DMS 273 (cell line): ENCODE results near the gene LARGE1.
A peak's percentile ranks its signal among the peaks of the same experiment; 100 is the strongest.

Source experiments
- DNase-seq: peaks from one replicate; lab custom pipeline; 2025; ENCODE audit not compliant: unreplicated experiment; lab: John Stamatoyannopoulos, UW

Gene LARGE1

DNA sequence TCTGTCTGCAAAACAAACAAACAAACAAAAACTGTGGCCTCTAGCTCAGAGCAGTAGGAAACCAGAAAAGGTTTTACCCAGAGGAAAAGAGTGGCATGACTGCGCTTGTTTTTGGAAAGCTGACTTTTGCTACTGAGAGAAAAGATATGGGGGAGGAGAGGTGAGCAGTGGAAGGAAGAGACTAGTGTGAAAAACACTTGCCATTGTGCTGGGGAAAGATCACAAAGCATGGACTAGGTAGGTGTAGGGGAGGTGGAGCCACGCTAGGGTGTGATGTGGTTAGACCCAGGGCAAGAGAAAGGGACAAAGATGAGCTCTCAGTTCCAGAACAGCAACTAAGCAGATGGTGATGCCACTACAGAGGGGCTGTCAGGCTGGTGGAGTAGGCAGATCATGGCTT lies 319.2 kb downstream of the LARGE1 start:
- no peak for DNase-seq

DNA sequence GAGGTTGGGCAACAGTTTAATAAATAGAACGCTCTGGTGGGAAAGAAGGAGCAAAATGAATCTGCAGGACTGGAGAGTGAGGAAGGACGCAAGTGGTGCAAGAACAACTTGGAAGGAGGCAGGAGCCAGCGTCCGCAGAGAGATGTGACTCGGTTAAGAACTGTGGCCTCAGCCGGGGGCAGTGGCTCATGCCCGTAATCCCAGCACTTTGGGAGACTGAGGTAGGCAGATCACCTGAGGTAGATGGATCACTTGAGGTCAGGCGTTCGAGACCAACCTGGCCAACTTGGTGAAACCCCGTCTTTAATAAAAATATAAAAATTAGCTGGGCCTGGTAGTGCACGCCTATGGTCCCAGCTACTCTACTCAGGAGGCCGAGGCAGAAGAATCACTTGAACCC lies 319.7 kb downstream of the LARGE1 start:
- DNase-seq, result no peak

DNA sequence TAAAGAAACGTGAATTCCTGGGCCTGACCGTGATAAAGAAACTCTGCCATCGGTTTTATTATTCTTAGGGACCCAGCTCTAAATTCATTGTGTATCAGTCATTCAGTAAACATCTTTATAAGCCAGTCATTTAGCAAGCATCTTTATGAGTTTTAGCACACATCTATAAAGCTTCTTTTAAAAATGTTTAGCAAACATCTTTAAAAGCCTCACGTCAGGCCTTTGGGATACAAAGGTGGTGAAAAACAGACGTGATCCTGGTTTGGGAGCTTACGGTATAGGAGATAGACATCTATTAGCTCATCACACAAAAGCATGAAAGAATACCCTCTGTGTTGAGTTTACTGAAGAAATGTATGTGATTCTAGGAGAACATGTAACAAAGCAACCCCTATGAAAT lies 320.2 kb downstream of the LARGE1 start:
- DNase-seq, result no peak

DNA sequence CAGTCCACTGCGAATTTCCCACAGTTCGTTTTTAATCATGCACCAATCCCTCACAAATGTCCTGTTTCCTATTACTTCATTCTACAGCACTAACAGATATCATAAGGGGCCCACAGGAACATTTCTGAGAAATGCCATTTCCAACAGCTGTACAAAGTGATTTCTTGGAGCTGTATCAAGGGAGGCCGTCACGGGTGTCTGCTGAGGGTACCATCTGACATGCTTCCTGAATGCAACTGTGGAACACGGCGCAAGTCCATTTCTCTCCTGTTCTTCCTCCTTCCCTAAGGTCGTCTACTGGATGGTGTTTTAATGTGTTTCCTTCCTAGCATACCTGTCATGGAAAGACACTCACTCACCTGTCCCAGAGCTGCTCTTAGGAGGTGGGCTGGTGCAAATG lies 320.7 kb downstream of the LARGE1 start:
- DNase-seq, result no peak

DNA sequence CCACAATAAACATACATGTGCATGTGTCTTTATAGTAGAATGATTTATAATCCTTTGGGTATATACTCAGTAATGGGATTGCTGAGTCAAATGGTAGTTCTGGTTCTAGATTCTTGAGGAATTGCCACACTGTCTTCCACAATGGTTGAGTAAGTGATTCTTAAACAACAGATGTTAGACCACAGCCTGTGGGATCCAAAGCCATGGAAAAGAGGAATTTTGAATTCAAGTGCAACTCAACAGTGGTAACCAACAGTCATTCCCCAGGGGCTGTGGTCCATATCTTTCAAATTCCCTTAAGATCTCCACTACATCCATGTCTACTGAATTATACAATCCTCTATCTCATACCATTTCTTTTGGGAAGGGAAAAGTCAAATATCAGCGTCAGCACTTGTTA lies 321.5 kb downstream of the LARGE1 start:
- DNase-seq, result no peak

DNA sequence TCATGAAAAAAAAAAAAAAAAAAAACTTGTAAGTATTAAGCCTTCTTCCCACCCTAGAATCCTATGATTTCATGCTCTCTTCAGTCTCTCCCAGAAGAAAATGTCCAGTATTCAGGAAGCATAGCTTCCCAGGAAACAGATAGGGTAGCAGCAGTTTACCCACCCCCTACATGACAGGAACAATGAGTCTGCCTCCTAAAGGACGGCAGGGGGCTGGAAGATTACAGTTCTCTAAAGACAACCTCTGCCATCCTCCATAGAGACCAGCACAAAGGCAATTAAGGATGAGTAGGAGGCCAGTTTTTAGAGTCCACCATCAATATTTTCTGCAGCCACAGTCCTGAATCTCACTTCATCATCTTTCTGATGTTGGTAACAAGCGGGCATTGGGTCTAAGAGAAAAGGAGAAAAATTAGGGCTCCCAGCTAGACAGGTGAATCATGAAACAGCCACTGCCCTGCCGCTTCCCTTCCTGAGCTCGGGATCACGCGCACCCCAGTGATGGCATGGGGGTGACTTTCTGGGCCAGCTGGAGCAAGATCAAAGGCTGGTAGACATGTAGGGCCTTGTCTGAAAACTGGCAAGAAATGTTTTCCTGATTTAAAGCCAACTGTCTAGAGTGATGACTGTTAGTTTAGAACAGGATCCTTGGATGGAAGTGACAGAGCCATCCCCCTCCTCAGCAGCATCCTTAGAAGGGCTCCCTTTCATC lies 322.8 kb downstream of the LARGE1 start:
- no peak for DNase-seq

DNA sequence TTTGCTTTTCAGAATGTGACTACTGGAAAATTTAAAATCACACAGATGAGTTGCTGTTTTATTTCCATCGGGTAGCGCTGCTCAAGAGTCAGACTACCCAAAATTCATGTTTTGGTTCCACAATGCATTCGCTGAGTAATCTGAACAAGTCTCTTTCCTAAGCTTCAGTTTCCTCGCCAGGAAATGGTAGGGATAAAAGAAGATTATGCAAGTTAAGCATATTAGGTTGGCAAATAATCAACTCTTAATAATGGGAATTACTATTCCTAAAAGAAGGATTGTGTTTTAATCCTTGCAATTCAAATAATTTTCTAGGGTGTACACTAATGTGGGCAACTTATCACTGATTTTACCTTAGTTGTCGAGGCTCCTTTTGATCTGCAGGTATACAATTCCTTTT lies 326.5 kb downstream of the LARGE1 start:
- DNase-seq, result no peak

DNA sequence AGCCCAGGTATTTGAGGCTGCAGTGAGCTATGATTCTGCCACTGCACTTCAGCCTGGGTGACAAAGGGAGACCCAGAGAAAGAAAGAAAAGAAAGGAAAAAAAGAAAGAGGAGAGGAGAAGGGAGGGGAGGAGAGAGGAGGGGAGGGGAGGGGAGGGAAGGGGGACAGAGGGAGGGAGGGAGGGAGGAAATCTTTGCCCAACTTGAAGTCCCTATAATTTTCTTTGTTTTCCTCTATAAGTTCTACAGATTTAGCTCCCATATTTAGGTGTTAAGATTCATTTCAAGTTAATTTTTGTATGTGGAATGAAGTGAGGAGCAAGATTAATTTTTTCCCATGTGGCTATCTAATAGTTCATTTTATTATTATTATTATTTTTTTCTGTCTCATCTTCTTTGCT lies 328.3 kb downstream of the LARGE1 start:
- no peak for DNase-seq

DNA sequence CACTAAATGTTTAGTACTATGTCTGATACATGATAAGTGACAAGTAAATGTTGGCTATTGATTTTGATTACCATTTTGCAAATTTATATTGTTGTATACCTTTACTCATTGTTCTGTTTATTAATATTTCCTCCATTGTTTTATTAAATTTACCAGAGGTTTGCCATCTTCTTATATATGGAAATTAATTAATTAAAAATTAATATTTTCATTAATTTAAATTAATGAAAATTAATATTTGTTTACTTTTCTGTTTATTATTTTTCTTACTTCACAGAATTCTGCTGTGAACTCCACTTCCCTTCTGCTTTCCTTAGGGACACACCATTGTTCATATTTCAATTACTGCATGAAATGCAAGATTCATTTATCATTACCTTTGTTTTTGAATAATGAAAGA lies 331.0 kb downstream of the LARGE1 start:
- DNase-seq, result no peak

DNA sequence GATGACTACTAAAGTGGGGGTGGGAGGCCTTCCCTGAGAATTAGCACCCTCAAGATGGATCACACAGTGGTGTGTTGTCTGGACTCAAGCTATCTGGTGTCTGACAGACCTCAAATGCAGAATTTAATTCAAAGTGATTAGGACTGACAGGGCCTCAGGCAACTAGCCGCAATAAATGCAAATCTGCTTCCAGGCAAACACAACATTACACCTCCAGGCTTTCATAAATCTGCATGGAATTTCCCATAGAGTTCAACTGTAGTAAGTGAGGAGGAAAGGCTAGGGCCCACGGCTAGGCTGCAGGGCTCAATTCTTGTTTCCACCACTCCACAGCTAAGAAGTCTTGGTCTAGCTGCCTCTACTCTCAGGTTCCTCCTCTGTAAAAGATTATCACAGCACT lies 331.4 kb downstream of the LARGE1 start:
- DNase-seq, result no peak

DNA sequence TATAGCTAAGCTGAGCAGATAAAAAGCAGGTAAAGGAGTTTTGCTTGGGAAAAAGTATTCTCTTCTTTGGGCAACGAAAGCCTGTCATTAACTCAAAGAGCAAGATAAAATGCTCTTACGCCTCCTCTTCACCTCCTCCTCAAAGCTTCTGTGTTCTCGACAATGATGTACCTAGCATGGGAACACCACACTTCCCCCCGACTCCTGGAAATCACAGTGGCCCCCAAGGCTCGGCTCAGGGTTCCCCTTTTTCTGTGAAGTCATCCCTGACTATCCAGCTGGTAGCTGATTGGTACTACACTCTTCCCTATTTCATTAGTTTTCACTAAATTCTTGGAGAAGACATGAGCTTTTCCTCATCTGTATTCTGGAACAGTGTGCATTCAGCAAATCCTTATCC lies 336.1 kb downstream of the LARGE1 start:
- DNase-seq, result no peak

DNA sequence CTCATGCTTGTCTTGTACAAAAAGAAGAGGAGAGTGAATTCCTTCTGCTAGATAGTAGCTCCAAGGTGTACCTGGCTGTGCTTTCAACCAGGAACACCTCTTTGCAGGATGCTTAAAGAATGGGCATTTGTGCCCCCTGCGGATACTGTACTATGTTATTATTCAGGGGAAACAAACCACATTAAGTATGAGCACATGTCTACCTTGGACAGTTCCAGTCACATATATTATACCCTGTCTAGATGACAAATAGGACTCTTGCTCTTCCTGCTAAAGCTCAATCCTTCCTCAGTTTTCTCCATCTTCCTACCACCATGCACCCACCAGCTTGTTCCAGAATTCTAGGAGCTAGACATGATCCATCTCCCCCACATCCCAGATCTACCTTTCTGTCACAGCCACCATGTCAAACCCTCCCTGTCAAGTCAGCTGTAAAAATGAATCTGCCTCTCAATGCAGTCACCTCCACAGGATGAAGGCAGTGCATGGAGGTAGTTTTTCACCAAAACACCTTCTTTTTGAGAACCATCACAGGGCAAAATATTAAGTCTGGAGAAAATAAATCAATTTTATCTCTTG lies 337.4 kb downstream of the LARGE1 start:
- no peak for DNase-seq

DNA sequence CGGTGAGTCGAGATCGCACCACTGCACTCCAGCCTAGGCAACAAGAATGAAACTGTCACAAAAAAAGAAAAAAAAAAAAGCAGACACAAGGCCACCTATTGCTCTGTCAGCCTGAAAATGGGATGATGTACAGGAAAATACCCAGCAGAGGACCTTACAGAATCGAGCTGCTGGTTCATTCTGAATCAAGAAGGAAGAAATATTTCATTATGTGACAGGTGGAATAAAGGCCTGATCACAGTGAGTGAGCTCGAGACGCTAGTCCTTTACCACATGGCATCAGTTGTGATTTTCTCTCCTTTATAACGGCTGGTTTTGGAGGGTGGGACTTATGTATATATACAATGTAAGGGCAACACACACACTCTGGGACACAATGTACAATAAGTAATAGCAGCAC lies 340.0 kb downstream of the LARGE1 start:
- DNase-seq, result no peak

DNA sequence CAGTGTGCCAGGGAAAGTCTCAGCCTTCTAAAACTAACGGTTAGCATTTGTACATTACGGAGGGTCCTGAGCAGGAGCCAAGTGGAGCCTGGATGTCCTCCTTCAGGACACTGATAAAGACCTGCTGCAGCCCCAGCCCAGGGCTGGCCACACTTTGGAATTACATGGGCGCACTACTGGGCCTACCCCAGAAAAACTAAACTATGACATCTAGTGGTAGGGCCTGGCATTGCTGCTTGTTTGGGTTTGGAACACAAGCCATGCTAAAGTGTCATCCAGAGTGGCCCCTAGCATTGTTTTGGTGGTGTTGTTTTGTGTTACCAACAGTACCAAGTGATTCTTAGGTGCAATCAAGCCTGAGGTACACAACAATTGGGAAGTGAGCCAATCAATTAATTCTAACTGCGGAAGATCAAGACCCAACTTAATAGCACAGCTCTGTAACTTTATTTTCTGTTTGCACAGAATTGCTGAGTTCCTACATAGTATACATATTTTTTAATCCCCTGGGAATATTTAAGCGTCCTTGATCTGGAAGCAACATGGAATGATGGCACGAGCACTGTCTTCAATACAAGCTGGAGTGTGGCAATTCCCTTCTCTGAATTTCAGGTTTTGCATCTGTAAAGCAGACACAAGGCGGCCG lies 340.7 kb downstream of the LARGE1 start:
- DNase-seq, result peak; percentile 72

DNA sequence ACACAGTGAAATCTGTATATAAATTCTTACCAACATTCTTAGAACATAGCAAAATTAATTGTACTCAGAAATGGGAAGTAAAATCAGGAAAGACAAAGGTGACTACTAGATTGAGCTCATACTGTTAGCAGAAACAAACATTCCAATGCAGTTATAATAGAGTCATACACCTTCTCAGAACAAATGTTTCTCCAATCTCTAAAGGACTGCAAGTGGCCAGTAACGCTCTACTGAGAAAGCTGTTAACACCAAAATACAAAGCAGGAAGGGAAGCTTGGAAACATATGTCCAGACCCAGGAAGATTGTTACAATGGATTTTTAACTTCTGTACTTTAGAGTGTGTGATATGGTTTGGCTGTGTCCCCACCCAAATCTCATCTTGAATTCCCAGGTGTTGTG lies 341.5 kb downstream of the LARGE1 start:
- no peak for DNase-seq

DNA sequence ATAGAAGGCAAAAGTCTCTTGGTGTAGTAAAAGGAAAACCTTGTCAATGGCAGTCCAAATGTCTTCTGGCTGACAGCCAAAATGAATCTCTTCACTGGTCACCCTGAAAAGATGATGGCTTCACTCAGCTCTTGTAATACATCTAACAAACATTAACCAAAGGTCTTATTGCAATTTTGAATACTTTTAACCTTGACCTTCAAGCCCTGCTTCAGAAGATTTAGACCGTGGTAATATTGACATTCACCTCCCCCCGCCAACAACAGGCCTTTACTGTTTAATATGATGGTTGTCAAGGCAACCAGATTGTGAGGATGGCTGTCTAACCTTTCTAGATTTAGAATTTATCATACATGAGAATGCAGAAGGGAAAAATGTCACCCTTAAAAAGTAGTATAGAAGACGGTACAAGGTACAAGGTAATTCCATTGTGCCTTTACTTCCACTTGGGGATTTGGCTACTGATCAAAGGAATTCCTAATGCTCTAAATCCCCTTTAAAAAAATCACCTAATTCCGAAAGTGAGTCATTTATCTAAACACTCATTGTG lies 342.3 kb downstream of the LARGE1 start:
- DNase-seq, result no peak

DNA sequence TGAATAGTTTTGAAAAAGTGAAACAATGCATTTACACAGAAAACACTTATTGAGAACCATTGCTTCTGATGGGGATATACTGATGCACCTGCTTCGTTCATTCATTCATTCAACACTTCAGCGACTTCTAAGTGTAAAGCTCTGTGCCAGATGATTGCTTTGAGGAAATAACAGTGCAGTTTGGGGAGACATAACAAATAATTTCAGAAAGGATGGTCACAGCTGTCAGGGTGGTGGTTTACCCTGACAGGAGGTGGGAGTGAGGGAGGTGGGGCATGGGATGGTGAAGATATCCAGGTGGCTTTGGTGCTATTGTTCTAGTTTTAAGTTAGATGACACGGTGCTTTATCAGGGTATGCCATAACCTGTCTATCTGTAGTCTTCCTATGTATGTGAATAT lies 344.1 kb downstream of the LARGE1 start:
- DNase-seq, result no peak

DNA sequence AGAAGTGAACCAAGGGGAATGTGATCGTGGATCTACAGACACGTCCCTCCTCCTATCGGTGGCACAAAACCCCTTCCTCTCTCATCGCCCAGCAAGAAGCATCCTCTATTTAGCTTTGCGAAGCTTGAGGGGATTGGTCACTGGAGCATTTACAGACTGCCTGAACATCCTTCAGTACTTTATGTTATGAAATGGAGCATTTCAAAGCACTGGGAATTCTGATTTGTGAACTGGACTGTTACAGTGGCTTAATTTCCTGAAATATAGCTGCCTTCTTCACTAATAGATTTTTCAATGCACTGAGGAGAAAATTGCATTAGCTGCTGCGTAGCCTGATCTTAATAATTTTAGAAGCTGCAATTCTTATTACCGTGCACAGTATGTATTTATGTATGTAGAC lies 344.5 kb downstream of the LARGE1 start:
- no peak for DNase-seq

DNA sequence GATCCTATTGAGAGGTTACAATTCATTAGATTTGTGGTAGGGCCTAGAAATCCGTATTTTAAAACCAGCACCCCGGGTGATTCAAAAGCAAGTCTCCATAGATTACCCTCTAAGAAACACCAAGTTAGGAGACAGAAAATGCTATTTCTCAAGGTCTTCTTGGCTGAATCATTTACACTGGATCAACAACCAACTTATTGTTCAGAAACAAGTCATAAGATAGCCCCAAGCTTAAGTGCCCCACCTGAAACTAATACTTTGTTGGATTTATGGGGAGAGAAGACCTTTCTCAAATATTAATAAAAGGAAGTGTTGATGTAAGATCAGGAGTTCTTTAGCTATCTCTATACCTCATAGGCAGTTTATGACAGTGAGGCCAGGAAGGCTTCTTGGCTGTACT lies 345.2 kb downstream of the LARGE1 start:
- no peak for DNase-seq

DNA sequence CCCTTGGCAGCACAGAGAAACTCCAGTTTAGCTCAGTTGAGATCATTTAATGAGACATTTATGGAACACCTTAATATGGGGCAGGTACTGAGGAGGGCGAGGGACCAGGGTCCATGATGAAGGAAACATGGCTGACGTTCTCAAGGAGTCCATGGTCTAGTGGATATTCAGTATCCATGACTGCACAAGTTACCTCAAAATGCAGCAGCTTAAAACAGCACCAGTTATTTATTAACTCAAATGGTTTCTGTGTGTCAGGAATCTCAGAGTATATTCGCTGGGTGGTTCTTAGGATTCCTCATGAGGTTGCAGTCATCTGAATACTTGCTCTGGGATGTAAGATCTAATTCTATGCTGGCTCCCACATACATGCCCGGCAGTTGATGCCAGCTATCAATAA lies 346.8 kb downstream of the LARGE1 start:
- no peak for DNase-seq

DNA sequence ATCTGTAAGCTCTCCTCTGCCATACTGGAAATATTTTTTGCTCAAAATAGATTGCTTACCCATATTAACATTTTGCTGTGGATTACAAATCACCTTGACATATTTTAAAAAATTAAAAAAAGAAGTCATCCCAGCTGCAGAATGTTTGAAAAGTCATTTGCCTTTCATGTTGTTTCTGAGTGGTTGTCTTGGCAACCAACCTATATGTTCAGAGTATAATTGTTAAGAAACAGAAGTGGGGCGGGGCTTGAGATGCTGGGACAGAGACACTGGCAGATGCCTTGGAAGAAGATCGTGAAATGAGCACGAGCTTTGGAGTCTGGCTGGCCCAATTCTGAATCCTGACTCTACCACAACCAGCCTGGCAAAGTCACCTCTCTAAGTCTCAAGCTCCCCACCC lies 348.2 kb downstream of the LARGE1 start:
- no peak for DNase-seq

DNA sequence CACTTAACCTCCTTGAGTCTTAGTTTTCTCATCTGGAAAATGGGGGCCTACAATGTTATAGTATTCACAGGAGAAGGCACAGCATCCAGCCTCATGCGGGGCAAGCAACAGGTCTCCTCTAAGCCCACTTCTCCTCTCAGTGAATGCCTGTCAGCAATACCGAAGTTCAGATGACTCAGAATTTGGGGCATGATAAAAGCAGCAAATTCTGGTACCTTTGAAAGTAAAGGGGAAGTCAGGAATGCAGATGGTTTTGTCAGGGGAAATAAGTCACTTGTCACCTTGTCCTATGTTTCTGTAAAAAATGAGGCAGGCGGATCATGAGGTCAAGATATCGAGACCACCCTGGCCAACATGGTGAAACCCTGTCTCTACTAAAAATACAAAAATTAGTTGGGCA lies 350.2 kb downstream of the LARGE1 start:
- no peak for DNase-seq
